Activated naive CD8-positive, alpha-beta T cell treated with anti-CD3 and anti-CD28 coated beads, Interleukin-2, amount 50 U/mL, for 24 hours (primary cell): ENCODE measurements around the gene SLAIN2.
"Not testable (repeated sequence)": the region's sequence is repeated elsewhere in the genome, so short reads cannot be mapped to it uniquely, and the experiment has no call there.

Experiments
- ATAC-seq: fragments of 150-1000 bp; cut with Tn5 transposase; one replicate; pipeline ENCODE4 v1.10.0; 2021
- DNase-seq: peaks from one replicate; pipeline ENCODE4 v3.0.0; 2021
- H3K27ac Mint-ChIP-seq: one replicate; pipeline ENCODE4 v1.8.0; 2021; ENCODE audit warnings: mild to moderate bottlenecking, mixed read lengths
- H3K27me3 Mint-ChIP-seq: one replicate; pipeline ENCODE4 v1.8.0; 2021; ENCODE audit warnings: mixed read lengths
- H3K36me3 Mint-ChIP-seq: one replicate; pipeline ENCODE4 v1.8.0; 2021; ENCODE audit warnings: low read depth, mixed read lengths
- H3K4me1 Mint-ChIP-seq: one replicate; pipeline ENCODE4 v1.8.0; 2021; ENCODE audit warnings: mixed read lengths
- H3K4me3 Mint-ChIP-seq: one replicate; pipeline ENCODE4 v1.8.0; 2021; ENCODE audit warnings: mild to moderate bottlenecking, moderate library complexity, mixed read lengths
- H3K9me3 Mint-ChIP-seq: one replicate; pipeline ENCODE4 v1.8.0; 2021; ENCODE audit warnings: mixed read lengths

Gene SLAIN2

DNA sequence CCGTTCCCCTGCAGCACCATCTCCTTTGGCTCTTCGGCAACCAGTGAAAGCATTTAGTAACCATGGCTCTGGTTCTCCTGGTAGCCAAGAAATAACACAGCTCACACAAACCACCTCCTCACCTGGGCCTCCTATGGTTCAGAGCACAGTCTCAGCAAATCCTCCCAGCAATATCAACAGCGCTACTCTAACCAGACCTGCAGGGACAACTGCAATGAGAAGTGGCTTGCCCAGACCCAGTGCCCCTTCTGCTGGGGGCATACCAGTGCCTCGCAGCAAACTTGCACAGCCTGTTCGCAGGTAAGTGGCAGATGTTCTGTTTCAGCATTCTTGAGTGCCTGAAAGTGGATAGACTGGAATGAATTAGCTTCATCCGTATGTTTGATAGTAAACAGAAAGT, 78.8 kb downstream of the SLAIN2 start:
- Mint-ChIP-seq H3K36me3 (peaks cover 26% of the 10 kb centered on the region), H3K27ac (no peak overlapping the region), H3K27me3 (no peaks in the 10 kb centered on the region), H3K4me1 (peaks cover 3% of the 10 kb centered on the region), H3K4me3 (no peak overlapping the region), H3K9me3 (no peaks in the 10 kb centered on the region)
- no peak for ATAC-seq
- no peak for DNase-seq

DNA sequence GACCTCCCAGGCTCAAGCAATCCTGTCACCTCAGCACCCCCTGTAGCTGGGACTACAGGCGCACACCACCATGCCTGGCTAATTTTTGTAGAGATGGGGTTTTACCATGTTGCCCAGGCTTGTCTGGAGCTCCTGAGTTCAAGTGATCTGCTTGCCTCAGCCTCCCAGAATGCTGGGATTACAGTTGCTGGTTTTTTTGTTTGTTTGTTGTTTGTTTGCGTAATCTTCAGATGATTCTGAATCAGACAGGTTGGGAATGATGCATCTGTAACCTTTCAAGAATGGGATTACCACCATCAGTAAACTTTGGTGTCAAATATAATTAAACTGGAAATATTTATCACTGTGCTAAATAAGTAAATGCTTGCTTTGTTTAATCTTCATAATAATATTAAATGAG, 79.8 kb downstream of the SLAIN2 start:
- ATAC-seq (no peak), DNase-seq (no peak)
- Mint-ChIP-seq H3K4me3 (no peak overlapping the region), H3K4me1 (peaks cover 3% of the 10 kb centered on the region), H3K27ac (no peak overlapping the region), H3K27me3 (no peaks in the 10 kb centered on the region), H3K9me3 (no peaks in the 10 kb centered on the region), H3K36me3 (peaks cover 26% of the 10 kb centered on the region)

DNA sequence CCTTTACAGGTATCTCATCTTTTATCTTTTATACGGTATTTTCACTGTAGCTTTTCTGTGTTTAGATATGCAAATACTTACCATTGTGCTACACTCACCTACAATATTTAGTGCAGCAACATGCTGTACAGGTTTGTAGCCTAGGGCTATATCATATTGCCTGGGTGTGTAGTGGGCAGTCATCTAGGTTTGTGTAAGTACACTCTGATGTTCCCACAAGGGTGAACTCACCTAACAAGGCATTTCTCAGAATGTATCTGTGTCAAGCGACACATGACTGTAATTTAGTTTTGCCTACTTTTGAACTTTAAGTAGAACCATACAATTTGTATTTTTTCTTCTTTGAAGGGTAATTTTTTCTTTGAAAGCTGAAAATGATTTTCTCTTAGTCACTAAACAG, 87.6 kb downstream of the SLAIN2 start:
- Mint-ChIP-seq H3K27ac (no peak overlapping the region), H3K36me3 (peaks cover 14% of the 10 kb centered on the region), H3K9me3 (no peaks in the 10 kb centered on the region), H3K4me1 (peaks cover 39% of the 10 kb centered on the region), H3K27me3 (no peaks in the 10 kb centered on the region), H3K4me3 (no peak overlapping the region)
- DNase-seq (no peak), ATAC-seq (peak; percentile 52)

DNA sequence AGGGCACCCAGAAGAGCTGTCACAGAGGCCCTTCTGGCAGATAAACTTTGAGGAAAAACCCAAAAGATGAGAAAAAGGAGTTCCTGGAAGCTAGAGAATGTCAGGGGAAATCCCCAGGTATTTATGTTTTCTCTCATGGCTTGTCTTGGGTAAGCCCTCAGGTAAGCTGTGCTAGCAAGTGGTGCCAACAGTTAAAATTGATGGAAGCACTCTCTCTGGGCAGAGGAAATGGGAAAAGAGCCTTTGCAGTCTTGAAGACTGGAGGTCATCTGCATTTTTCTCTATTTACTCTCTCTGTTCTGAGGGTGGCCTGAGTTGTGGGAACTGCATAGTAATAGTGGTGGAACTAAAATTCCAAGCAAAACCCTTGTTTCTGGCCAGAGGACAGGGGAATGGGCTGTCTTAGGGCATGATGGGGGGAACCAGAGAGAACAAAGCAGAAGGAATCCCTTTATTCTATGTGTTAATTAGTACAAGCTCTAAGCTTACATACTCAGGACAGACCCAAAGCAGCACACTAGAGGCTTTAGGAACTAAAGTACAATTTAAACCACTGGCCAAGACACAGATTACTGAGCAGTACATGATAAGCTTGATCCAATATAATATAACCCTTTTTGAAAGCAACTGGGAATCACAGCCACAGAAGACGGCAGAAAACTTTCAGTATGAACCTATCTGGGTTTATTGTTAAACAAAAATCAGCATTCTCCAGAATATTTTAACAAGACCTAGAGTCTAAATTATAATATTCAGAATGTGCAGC, 88.6 kb downstream of the SLAIN2 start:
- ATAC-seq (no peak), DNase-seq (no peak)
- Mint-ChIP-seq H3K4me3 (no peak overlapping the region), H3K27ac (no peak overlapping the region), H3K36me3 (peaks cover 12% of the 10 kb centered on the region), H3K27me3 (no peaks in the 10 kb centered on the region), H3K9me3 (no peaks in the 10 kb centered on the region), H3K4me1 (peaks cover 39% of the 10 kb centered on the region)

DNA sequence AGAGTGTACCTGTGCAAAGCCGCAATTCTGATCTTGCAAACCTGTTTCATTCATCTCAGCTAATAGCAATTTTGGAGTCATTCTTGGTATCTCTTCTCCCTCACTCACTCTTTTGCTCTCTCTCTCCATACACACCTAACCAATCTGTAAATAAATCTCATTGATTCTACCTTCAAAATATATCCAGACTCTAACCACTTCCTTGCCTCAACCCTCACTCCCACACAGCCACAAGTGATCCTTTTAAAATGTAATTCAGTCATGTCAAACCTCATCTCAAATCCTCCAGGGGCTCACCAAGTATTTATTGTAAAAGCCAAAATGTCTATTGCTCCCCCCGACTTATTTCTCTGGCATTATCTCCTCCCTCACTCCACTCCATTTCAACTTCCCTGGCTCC, 90.1 kb downstream of the SLAIN2 start:
- no peak for DNase-seq
- Mint-ChIP-seq H3K36me3 (peaks cover 12% of the 10 kb centered on the region), H3K9me3 (no peaks in the 10 kb centered on the region), H3K27ac (peak overlapping the region; percentile 15), H3K27me3 (no peaks in the 10 kb centered on the region), H3K4me3 (no peak overlapping the region), H3K4me1 (peaks cover 37% of the 10 kb centered on the region)
- no peak for ATAC-seq

DNA sequence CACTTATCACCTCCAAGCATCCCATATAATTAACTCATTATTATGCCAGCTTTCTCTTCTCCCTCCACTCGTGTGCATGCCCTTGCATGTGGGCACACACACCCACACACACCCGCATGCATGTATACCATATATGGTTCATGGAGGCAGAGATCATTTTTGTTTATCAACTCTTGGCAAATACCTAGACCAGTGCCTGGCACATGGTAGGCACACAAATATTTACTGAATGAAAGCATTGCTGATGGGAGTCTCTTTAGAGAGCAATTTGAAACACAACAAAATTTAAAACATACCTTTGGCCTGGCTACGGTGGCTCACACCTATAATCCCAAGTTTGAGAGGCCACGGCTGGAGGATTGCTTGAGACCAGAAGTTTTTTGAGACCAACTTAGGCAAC, 90.7 kb downstream of the SLAIN2 start:
- Mint-ChIP-seq H3K27ac (no peak overlapping the region), H3K9me3 (no peaks in the 10 kb centered on the region), H3K36me3 (peaks cover 11% of the 10 kb centered on the region), H3K4me3 (no peak overlapping the region), H3K27me3 (no peaks in the 10 kb centered on the region), H3K4me1 (peaks cover 37% of the 10 kb centered on the region)
- DNase-seq (no peak), ATAC-seq (no peak)

DNA sequence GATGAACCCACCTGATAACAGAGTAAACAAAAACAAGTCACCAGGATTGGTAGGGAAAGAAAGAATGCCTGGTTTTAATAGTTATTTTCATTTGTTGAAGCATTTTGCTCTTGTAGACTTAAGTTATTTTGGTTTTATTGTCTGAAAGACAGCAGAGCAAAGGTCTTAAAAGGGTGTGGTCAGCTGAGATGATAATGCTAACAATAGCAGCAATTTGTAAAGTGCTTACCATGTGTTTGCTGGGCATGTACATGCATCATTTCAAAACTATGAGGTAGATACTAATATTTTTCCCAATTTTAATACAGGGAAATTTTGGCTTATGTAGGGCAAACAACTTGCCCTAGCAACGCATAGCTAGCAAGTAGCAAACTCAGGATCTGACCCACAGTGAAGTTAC, 95.0 kb downstream of the SLAIN2 start:
- DNase-seq (no peak), ATAC-seq (no peak)
- Mint-ChIP-seq H3K27me3 (peaks cover 2% of the 10 kb centered on the region), H3K27ac (no peak overlapping the region), H3K9me3 (no peaks in the 10 kb centered on the region), H3K4me1 (peaks cover 8% of the 10 kb centered on the region), H3K4me3 (no peak overlapping the region), H3K36me3 (peaks cover 2% of the 10 kb centered on the region)

DNA sequence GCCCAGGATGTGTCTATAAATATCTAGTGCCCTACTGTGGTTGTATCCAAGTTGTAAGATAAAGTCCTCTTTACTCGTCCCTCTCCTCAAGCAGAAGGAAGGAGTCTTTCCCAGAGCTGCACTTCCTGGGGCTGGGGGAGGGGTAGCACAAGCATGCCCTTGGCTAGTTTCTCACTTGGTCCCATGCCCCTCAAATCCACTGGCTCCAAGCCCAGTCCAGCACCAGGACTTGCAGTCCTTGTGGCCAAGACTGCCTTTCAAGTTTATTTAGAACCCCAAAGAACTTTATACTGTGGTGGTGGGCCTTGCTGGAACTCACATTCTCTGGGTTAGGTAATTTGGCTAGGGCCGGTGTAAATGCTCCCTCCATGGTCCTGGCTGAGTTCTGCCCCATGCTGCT, 98.7 kb downstream of the SLAIN2 start:
- no peak overlapping the region for H3K4me3 Mint-ChIP-seq
- peaks cover 2% of the 10 kb centered on the region for H3K27me3 Mint-ChIP-seq
- no peaks in the 10 kb centered on the region for H3K4me1 Mint-ChIP-seq
- no peaks in the 10 kb centered on the region for H3K9me3 Mint-ChIP-seq
- ATAC-seq (no peak), DNase-seq (no peak)
- H3K36me3 Mint-ChIP-seq = no peaks in the 10 kb centered on the region
- no peak overlapping the region for H3K27ac Mint-ChIP-seq

DNA sequence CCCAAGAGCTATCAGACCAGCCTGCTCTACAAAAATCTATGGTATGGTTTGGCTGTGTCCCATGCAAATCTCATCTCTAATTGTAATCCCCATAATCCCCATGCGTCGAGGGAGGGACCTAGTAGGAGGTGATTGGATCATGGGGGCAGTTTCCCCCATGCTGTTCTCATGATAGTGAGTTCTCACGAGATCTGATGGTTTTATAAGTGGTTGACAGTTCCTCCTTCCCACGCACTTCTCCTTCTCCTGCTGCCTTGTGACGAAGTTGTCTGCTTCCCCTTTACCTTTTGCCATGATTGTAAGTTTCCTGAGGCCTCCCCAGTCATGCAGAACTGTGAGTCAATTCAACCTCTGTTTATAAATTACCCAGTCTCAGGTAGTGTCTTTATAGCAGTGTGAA, 99.6 kb downstream of the SLAIN2 start:
- not testable (repeated sequence) for H3K9me3 Mint-ChIP-seq, H3K4me3 Mint-ChIP-seq, H3K4me1 Mint-ChIP-seq, DNase-seq, ATAC-seq, H3K36me3 Mint-ChIP-seq, H3K27me3 Mint-ChIP-seq, H3K27ac Mint-ChIP-seq

DNA sequence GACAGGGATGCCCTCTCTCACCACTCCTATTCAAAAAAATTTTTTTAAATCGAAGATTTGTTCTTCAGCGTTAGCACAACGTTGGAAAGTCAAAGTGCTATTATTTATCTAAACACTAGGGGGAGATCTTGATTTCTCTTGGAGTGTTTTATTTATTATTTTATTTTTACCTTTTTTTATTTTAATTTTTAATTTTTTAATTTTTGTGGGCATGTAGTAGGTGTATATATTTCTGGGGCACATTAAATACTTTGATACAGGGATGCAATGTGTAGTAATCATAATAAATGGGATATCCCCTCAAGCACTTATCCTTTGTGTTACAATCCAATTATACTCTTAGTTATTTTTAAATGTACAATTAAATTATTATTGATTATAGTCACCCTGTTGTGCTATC, 104.4 kb downstream of the SLAIN2 start:
- DNase-seq = no peak

DNA sequence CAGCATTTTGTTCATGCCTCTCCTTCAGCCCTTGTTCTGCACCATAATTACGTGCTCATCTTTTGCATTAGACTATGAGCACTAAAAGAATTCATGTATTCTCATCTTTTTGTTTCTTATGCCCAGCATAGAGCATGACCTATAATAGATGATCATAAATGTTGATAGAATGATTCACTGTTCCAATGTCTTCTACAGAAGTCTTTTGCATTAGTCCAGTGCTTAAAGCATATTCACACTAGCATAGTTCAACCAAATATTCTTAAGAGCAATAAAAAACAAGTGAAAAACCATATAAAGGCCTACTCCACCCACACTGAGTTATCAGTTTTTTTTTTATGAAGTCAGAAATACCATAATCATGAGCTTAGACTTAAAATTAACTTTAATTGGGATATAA, 105.3 kb downstream of the SLAIN2 start:
- H3K4me3 Mint-ChIP-seq = no peak overlapping the region
- no peaks in the 10 kb centered on the region for H3K9me3 Mint-ChIP-seq
- no peaks in the 10 kb centered on the region for H3K36me3 Mint-ChIP-seq
- ATAC-seq (no peak), DNase-seq (no peak)
- no peaks in the 10 kb centered on the region for H3K4me1 Mint-ChIP-seq
- no peaks in the 10 kb centered on the region for H3K27me3 Mint-ChIP-seq
- no peak overlapping the region for H3K27ac Mint-ChIP-seq

More for the DNA sequence above, 104.4 kb downstream of the SLAIN2 start:
- Mint-ChIP-seq H3K4me3 (no peak overlapping the region), H3K4me1 (no peaks in the 10 kb centered on the region), H3K36me3 (no peaks in the 10 kb centered on the region), H3K9me3 (no peaks in the 10 kb centered on the region), H3K27me3 (peaks cover 2% of the 10 kb centered on the region), H3K27ac (no peak overlapping the region)
- ATAC-seq = no peak

DNA sequence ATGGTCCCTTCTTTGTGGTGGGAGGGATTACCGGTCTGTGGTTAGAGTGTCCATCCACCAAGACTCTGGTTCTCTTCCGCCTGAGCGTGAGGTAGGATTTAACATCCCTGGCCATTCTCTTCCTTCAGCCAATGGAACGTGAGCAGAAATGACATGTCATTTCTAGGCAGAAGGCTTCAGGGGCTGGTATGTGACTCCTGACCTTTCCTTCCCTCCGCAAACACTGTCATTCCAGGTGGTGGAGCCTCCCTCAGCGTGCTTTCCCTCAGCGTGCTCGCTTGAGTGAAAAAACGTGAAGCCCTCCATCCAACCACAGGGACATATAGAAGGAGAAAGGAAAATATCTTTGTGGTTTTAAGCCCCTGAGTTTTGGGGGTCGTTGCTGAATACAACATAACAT, 107.8 kb downstream of the SLAIN2 start:
- H3K4me1 Mint-ChIP-seq = no peaks in the 10 kb centered on the region
- DNase-seq (no peak), ATAC-seq (no peak)
- H3K27ac Mint-ChIP-seq = no peak overlapping the region
- H3K27me3 Mint-ChIP-seq = no peaks in the 10 kb centered on the region
- no peaks in the 10 kb centered on the region for H3K9me3 Mint-ChIP-seq
- no peaks in the 10 kb centered on the region for H3K36me3 Mint-ChIP-seq
- H3K4me3 Mint-ChIP-seq = no peak overlapping the region

DNA sequence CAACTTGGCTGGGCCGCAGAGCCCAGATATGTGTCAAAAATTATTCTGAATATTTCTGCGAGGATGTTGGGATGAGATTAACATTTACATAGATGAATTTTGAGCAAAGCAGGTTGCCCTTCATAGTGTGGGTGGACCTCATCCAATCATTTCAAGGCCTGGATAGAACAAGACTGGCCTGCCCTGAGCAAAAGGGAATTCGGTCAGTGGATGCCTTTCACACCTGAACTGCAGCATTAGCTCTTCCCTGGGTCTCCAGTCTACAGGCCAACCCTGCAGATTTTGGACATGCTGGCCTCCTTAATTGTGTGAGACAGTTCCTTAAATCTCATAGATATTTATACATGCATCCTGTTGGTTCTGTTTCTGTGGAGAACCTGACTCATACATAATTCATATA, 109.4 kb downstream of the SLAIN2 start:
- ATAC-seq (no peak), DNase-seq (no peak)
- Mint-ChIP-seq H3K4me3 (no peak overlapping the region), H3K9me3 (no peaks in the 10 kb centered on the region), H3K27me3 (no peaks in the 10 kb centered on the region), H3K4me1 (no peaks in the 10 kb centered on the region), H3K27ac (no peak overlapping the region), H3K36me3 (no peaks in the 10 kb centered on the region)

DNA sequence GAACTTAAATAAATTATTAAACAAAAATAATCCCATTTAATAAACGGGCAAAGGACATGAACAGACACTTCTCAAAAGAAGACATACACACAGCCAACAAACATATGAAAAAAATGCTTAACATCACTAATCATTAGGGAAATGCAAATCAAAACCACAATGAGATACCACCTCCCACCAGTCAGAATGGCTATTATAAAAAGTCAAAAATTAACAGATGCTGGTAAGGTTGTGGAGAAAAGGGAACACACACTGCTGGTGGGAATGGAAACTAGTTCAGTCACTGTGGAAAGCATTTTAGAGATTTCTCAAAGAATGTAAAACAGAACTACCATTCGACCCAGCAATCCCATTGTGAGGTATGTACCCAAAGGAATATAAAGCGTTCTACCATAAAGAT, 110.3 kb downstream of the SLAIN2 start:
- not testable (repeated sequence) for H3K4me3 Mint-ChIP-seq, H3K4me1 Mint-ChIP-seq, H3K36me3 Mint-ChIP-seq, H3K9me3 Mint-ChIP-seq, H3K27ac Mint-ChIP-seq, ATAC-seq, H3K27me3 Mint-ChIP-seq, DNase-seq

DNA sequence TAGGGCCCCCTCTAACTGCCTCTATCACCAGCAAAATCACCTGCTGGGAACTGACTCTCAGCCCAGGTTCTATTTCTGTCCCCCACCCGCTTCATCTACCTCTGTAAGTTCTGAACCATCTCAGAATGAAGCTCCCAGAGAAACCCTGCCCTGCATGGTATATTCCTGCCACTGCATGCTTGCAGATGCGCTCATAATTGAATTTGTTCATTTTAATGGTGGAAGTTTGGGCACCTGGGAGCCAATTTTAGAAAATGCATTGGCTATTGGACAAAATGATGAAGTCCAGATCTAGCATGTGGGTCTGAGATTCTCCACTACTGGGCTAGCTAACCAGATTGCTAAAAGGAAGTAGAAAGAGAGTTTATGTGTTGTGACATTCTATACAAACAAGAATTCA, 113.3 kb downstream of the SLAIN2 start:
- ATAC-seq = no peak
- H3K9me3 Mint-ChIP-seq = peaks cover 7% of the 10 kb centered on the region
- H3K27me3 Mint-ChIP-seq = no peaks in the 10 kb centered on the region
- H3K36me3 Mint-ChIP-seq = no peaks in the 10 kb centered on the region
- H3K4me1 Mint-ChIP-seq = no peaks in the 10 kb centered on the region
- H3K4me3 Mint-ChIP-seq = no peak overlapping the region
- DNase-seq = no peak
- H3K27ac Mint-ChIP-seq = no peak overlapping the region

DNA sequence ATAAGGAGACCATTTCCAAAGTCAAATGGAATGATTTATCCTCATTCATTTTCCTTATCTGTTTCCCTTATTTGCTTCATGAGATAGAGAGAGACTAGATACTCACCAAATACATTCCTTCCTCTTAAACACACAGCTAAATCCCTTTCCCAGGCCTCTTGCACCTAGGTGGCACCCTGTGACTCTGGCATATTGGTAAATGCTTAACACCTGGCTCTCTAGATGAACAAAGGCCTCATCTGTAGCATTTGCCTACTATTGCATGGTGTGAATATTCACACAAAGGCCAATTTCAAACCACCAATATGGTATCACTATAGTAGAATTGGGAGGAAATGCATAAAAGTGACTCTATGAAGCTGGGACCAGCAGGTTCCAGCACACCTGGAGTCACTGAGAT, 119.7 kb downstream of the SLAIN2 start:
- DNase-seq (no peak), ATAC-seq (no peak)
- Mint-ChIP-seq H3K4me1 (no peaks in the 10 kb centered on the region), H3K4me3 (no peak overlapping the region), H3K9me3 (peaks cover 7% of the 10 kb centered on the region), H3K36me3 (no peaks in the 10 kb centered on the region), H3K27me3 (no peaks in the 10 kb centered on the region), H3K27ac (no peak overlapping the region)
